ENCODE results near the gene CYTH4.
A peak's percentile ranks its signal among the peaks of the same experiment; 100 is the strongest.
"Not testable (repeated sequence)": the region's sequence is repeated elsewhere in the genome, so short reads cannot be mapped to it uniquely, and the experiment has no call there.

CYTH4 gene

GRCh38 chr22:37241351-37242142 lies 40.8 kb upstream of the CYTH4 start:
- Histone ChIP-seq H3K9me3 (ENCODE audit: low read length) (no peaks in the 10 kb centered on the region), H3K27ac (ENCODE audit: low read depth, low read length) (no peak overlapping the region), H3K36me3 (ENCODE audit: insufficient read depth, low read length) (no peaks in the 10 kb centered on the region), H3K27me3 (ENCODE audit: control insufficient read depth in 1 of 2, insufficient read depth in 2 of 2, low read length in 2 of 2) (peaks cover under 1 to 18% of the 10 kb centered on the region in 2 donors), H3K4me3 (ENCODE audit: low read depth in 1 of 2, low read length in 2 of 2) (no peak overlapping the region), H3K4me1 (ENCODE audit: insufficient read depth, low read length) (no peaks in the 10 kb centered on the region), H3K9ac (ENCODE audit: low read length) (no peak overlapping the region)

- Histone ChIP-seq H3K4me1 (ENCODE audit: insufficient read depth, low read length) (no peaks in the 10 kb centered on the region), H3K27me3 (ENCODE audit: control insufficient read depth in 1 of 2, insufficient read depth in 2 of 2, low read length in 2 of 2) (peaks cover 0 to 18% of the 10 kb centered on the region in 2 donors), H3K9ac (ENCODE audit: low read length) (no peak overlapping the region), H3K27ac (ENCODE audit: low read depth, low read length) (no peak overlapping the region), H3K36me3 (ENCODE audit: insufficient read depth, low read length) (no peaks in the 10 kb centered on the region), H3K9me3 (ENCODE audit: low read length) (no peaks in the 10 kb centered on the region), H3K4me3 (ENCODE audit: low read depth in 1 of 2, low read length in 2 of 2) (no peak overlapping the region)
Observed at GRCh38 chr22:37242395-37242918, 39.9 kb upstream of the CYTH4 start.

- Histone ChIP-seq H3K4me3 (ENCODE audit: low read depth in 1 of 2, low read length in 2 of 2) (peak overlapping the region in 1 of 2 donors; percentile 5), H3K9me3 (ENCODE audit: low read length) (no peaks in the 10 kb centered on the region), H3K27ac (ENCODE audit: low read depth, low read length) (no peak overlapping the region)
Observed at GRCh38 chr22:37243402-37244113, 38.8 kb upstream of the CYTH4 start.

GRCh38 chr22:37244114-37244921 lies 38.0 kb upstream of the CYTH4 start, which contains the start of gene RAC2:
RAC2 (minus strand) TSS chr22:37244269; CDS start chr22:37244148, 121 bp downstream.
- Histone ChIP-seq H3K9ac (ENCODE audit: low read length) (no peak within 1 kb of the TSS), H3K27ac (ENCODE audit: low read depth, low read length) (no peak within 1 kb of the TSS), H3K4me1 (ENCODE audit: insufficient read depth, low read length) (no peaks in the 10 kb centered on the region), H3K4me3 (ENCODE audit: low read depth in 1 of 2, low read length in 2 of 2) (peak within 1 kb of the TSS in 1 of 2 donors; percentile 5), H3K36me3 (ENCODE audit: insufficient read depth, low read length) (no peaks in the 10 kb centered on the region), H3K9me3 (ENCODE audit: low read length) (no peaks in the 10 kb centered on the region), H3K27me3 (ENCODE audit: control insufficient read depth in 1 of 2, insufficient read depth in 2 of 2, low read length in 2 of 2) (peaks cover 0 to 18% of the 10 kb centered on the region in 2 donors)

More at GRCh38 chr22:37243402-37244113, 38.8 kb upstream of the CYTH4 start:
- Histone ChIP-seq H3K4me1 (ENCODE audit: insufficient read depth, low read length) (no peaks in the 10 kb centered on the region), H3K27me3 (ENCODE audit: control insufficient read depth in 1 of 2, insufficient read depth in 2 of 2, low read length in 2 of 2) (peaks cover 0 to 18% of the 10 kb centered on the region in 2 donors), H3K36me3 (ENCODE audit: insufficient read depth, low read length) (no peaks in the 10 kb centered on the region), H3K9ac (ENCODE audit: low read length) (no peak overlapping the region)

GRCh38 chr22:37244922-37245722 lies 37.2 kb upstream of the CYTH4 start:
- Histone ChIP-seq H3K4me1 (ENCODE audit: insufficient read depth, low read length) (no peaks in the 10 kb centered on the region), H3K4me3 (ENCODE audit: low read depth in 1 of 2, low read length in 2 of 2) (no peak overlapping the region), H3K9me3 (ENCODE audit: low read length) (no peaks in the 10 kb centered on the region), H3K9ac (ENCODE audit: low read length) (no peak overlapping the region), H3K36me3 (ENCODE audit: insufficient read depth, low read length) (no peaks in the 10 kb centered on the region), H3K27ac (ENCODE audit: low read depth, low read length) (no peak overlapping the region), H3K27me3 (ENCODE audit: control insufficient read depth in 1 of 2, insufficient read depth in 2 of 2, low read length in 2 of 2) (peaks cover 0 to 18% of the 10 kb centered on the region in 2 donors)

GRCh38 chr22:37245740-37246139 lies 36.6 kb upstream of the CYTH4 start:
- no peaks in the 10 kb centered on the region for H3K36me3 ChIP-seq (ENCODE audit: insufficient read depth, low read length)
- peaks cover 0 to 18% of the 10 kb centered on the region in 2 donors for H3K27me3 ChIP-seq (ENCODE audit: control insufficient read depth in 1 of 2, insufficient read depth in 2 of 2, low read length in 2 of 2)
- no peak overlapping the region for H3K9ac ChIP-seq (ENCODE audit: low read length)
- no peaks in the 10 kb centered on the region for H3K4me1 ChIP-seq (ENCODE audit: insufficient read depth, low read length)
- H3K27ac ChIP-seq (ENCODE audit: low read depth, low read length) = no peak overlapping the region
- H3K4me3 ChIP-seq (ENCODE audit: low read depth in 1 of 2, low read length in 2 of 2) = no peak overlapping the region
- H3K9me3 ChIP-seq (ENCODE audit: low read length) = no peaks in the 10 kb centered on the region

GRCh38 chr22:37248251-37248650 lies 34.1 kb upstream of the CYTH4 start:
- H3K27me3 ChIP-seq (ENCODE audit: control insufficient read depth in 1 of 2, insufficient read depth in 2 of 2, low read length in 2 of 2) = peaks cover 0 to 9% of the 10 kb centered on the region in 2 donors
- H3K4me3 ChIP-seq (ENCODE audit: low read depth in 1 of 2, low read length in 2 of 2) = no peak overlapping the region
- H3K4me1 ChIP-seq (ENCODE audit: insufficient read depth, low read length) = no peaks in the 10 kb centered on the region
- no peaks in the 10 kb centered on the region for H3K9me3 ChIP-seq (ENCODE audit: low read length)
- H3K9ac ChIP-seq (ENCODE audit: low read length) = no peak overlapping the region
- H3K36me3 ChIP-seq (ENCODE audit: insufficient read depth, low read length) = no peaks in the 10 kb centered on the region
- no peak overlapping the region for H3K27ac ChIP-seq (ENCODE audit: low read depth, low read length)

GRCh38 chr22:37249986-37250385 lies 32.3 kb upstream of the CYTH4 start:
- H3K27ac ChIP-seq (ENCODE audit: low read depth, low read length) = no peak overlapping the region
- H3K4me3 ChIP-seq (ENCODE audit: low read depth in 1 of 2, low read length in 2 of 2) = no peak overlapping the region
- no peaks in the 10 kb centered on the region for H3K36me3 ChIP-seq (ENCODE audit: insufficient read depth, low read length)
- H3K9ac ChIP-seq (ENCODE audit: low read length) = no peak overlapping the region
- H3K9me3 ChIP-seq (ENCODE audit: low read length) = no peaks in the 10 kb centered on the region
- H3K27me3 ChIP-seq (ENCODE audit: control insufficient read depth in 1 of 2, insufficient read depth in 2 of 2, low read length in 2 of 2) = no peaks in the 10 kb centered on the region
- H3K4me1 ChIP-seq (ENCODE audit: insufficient read depth, low read length) = no peaks in the 10 kb centered on the region

GRCh38 chr22:37251836-37252235 lies 30.5 kb upstream of the CYTH4 start:
- H3K27me3 ChIP-seq (ENCODE audit: control insufficient read depth in 1 of 2, insufficient read depth in 2 of 2, low read length in 2 of 2); H3K27ac ChIP-seq (ENCODE audit: low read depth, low read length); H3K9ac ChIP-seq (ENCODE audit: low read length); H3K4me3 ChIP-seq (ENCODE audit: low read depth in 1 of 2, low read length in 2 of 2); H3K36me3 ChIP-seq (ENCODE audit: insufficient read depth, low read length); H3K4me1 ChIP-seq (ENCODE audit: insufficient read depth, low read length); H3K9me3 ChIP-seq (ENCODE audit: low read length): not testable (repeated sequence)

- no peaks in the 10 kb centered on the region for H3K36me3 ChIP-seq (ENCODE audit: insufficient read depth, low read length)
- no peak overlapping the region for H3K9ac ChIP-seq (ENCODE audit: low read length)
- H3K4me3 ChIP-seq (ENCODE audit: low read depth in 1 of 2, low read length in 2 of 2) = no peak overlapping the region
- H3K4me1 ChIP-seq (ENCODE audit: insufficient read depth, low read length) = no peaks in the 10 kb centered on the region
- H3K27ac ChIP-seq (ENCODE audit: low read depth, low read length) = no peak overlapping the region
- H3K27me3 ChIP-seq (ENCODE audit: control insufficient read depth in 1 of 2, insufficient read depth in 2 of 2, low read length in 2 of 2) = peaks cover 0 to 13% of the 10 kb centered on the region in 2 donors
- H3K9me3 ChIP-seq (ENCODE audit: low read length) = no peaks in the 10 kb centered on the region
Observed at GRCh38 chr22:37253126-37253660, 29.1 kb upstream of the CYTH4 start.
